ENCODE results near the gene DAAM2. TPM values are rescaled to one million over a fixed set of nuclear protein-coding genes. Genes with fewer than 3 reads are reported as not detected.
A peak's percentile ranks its signal among the peaks of the same experiment; 100 is the strongest.

The DAAM2 gene
- total and polyA plus RNA-seq, 2 donors (not counting 3 experiments of a cell fraction or from before 2014, with no cell fraction given): 0.42 to 0.44 TPM

GRCh38 chr6:39892490-39893129, 100.4 kb downstream of the DAAM2 start:
- no peaks in the 10 kb centered on the region for H3K79me2 ChIP-seq (ENCODE audit: control insufficient read depth, insufficient read depth, low read length)
- no peaks in the 10 kb centered on the region for H3K27me3 ChIP-seq (ENCODE audit: control insufficient read depth in 2 of 2, insufficient read depth in 2 of 2, low read length in 2 of 2)
- peaks cover 10% of the 10 kb centered on the region for H3K4me1 ChIP-seq (ENCODE audit: control insufficient read depth, extremely low read depth, insufficient read depth, low read length)
- no peak overlapping the region for H3K4me3 ChIP-seq (replicated peaks in 1 of 3; ENCODE audit: insufficient read depth in 1 of 3, low read depth in 1 of 3, low read length in 3 of 3)
- dilution Hi-C loops (cut with MboI; ENCODE audit: extremely low pct_ligation_motif_present, low sequenced_read_pairs) (no loop called here), intact Hi-C loops (cut with micrococcal nuclease) (loop anchor here (1.0 to 5.0 kb wide), 6 partner anchors 21 to 544 kb away; partner anchors contain the start of gene DAAM2)
- H2AFZ ChIP-seq (ENCODE audit: low read depth, low read length): no peak overlapping the region
- no TSS peak for BruUV-seq (replicated peaks)
- DNase-seq (ENCODE audit: low read depth, low spot score) (peak; percentile 69), FAIRE-seq (peak; percentile 84)
- H3K9me1 ChIP-seq (replicated peaks; ENCODE audit: control insufficient read depth, extremely low read depth, insufficient read depth, low read length): no peaks in the 10 kb centered on the region
- H3K27ac ChIP-seq (ENCODE audit: insufficient read depth, low read depth, low read length): no peak overlapping the region
- POLR2A ChIA-PET: no interaction called here
- CTCF ChIA-PET: interaction anchor here (0.6 to 13.2 kb wide), 11 partner anchors 10 to 539 kb away, joined by 3 to 313 read pairs (median 5); no protein-coding TSS in a partner anchor
- H3K9ac ChIP-seq (replicated peaks; ENCODE audit: extremely low read depth, insufficient read depth, low read length): no peak overlapping the region
- H3K4me2 ChIP-seq (ENCODE audit: insufficient read depth, low read length): no peak overlapping the region
- TF ChIP-seq MYC (IDR thresholded peaks at IDR 0.05; ENCODE audit: low read depth, low read length) (no peak), MAX (IDR thresholded peaks at IDR 0.05; ENCODE audit: insufficient read depth, insufficient read length) (no peak), FOS (IDR thresholded peaks at IDR 0.05; ENCODE audit: borderline replicate concordance, insufficient read depth, low read length) (no peak), POLR2A (IDR thresholded peaks at IDR 0.05; ENCODE audit: low read depth, low read length) (no peak), POLR2AphosphoS5 (IDR thresholded peaks at IDR 0.05; ENCODE audit: insufficient read depth, low read depth, low read length) (no peak), JUN (IDR thresholded peaks at IDR 0.05; ENCODE audit: borderline replicate concordance, insufficient read depth, insufficient read length, low read depth) (no peak)
- TF ChIP-seq, protein P1, sequence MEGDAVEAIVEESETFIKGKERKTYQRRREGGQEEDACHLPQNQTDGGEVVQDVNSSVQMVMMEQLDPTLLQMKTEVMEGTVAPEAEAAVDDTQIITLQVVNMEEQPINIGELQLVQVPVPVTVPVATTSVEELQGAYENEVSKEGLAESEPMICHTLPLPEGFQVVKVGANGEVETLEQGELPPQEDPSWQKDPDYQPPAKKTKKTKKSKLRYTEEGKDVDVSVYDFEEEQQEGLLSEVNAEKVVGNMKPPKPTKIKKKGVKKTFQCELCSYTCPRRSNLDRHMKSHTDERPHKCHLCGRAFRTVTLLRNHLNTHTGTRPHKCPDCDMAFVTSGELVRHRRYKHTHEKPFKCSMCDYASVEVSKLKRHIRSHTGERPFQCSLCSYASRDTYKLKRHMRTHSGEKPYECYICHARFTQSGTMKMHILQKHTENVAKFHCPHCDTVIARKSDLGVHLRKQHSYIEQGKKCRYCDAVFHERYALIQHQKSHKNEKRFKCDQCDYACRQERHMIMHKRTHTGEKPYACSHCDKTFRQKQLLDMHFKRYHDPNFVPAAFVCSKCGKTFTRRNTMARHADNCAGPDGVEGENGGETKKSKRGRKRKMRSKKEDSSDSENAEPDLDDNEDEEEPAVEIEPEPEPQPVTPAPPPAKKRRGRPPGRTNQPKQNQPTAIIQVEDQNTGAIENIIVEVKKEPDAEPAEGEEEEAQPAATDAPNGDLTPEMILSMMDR (IDR thresholded peaks at IDR 0.05; ENCODE audit: extremely low read depth in 1 of 2, insufficient read depth in 1 of 2, low read depth in 1 of 2, low read length in 2 of 2): peak; percentile 79 to 94
- no peaks in the 10 kb centered on the region for H3K9me3 ChIP-seq (replicated peaks; ENCODE audit: control insufficient read depth, insufficient read depth, low read length)
- H4K20me1 ChIP-seq (replicated peaks; ENCODE audit: control insufficient read depth, extremely low read depth, insufficient read depth, low read length): no peaks in the 10 kb centered on the region
- H3K36me3 ChIP-seq (ENCODE audit: control insufficient read depth in 2 of 2, extremely low read depth in 1 of 2, insufficient read depth in 2 of 2, low read length in 2 of 2): no peaks in the 10 kb centered on the region
